Astrocyte (in vitro differentiated cells and primary cell): Measurements from ENCODE around the gene GSG1L.

Experiments
- EZH2 ChIP-seq: IDR thresholded peaks from 2 replicates; pipeline ENCODE4 v1.6.1; 2012; ENCODE audit warnings: mild to moderate bottlenecking, low read length, inconsistent platforms; ENCODE audit not compliant: insufficient read depth
- TF ChIP-seq, protein P1 (sequence below): IDR thresholded peaks from 2 replicates; pipeline ENCODE4 v1.5.1; 2011; ENCODE audit warnings: low read depth, mild to moderate bottlenecking, inconsistent platforms, low read length, moderate library complexity; ENCODE audit not compliant: insufficient read depth

DNA sequence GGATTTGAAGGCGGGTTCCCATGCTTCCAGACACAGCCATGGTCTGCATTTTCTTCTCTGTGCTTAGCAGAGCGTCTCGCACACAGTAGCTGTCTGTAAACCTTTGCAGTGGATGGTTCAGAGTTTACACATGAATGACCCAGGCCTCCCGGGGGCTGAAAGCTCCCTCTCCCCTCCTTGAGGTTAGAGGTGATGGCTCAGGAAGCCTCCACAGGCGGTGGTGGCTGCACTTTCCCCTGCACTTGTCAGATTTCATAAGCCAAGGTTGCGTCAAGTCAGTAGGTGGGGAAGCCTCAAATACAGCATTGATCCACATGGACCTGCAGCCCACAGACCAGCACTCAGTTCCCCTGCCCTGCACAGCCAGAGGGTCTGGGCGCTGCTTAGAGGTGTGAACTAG is 301.7 kb downstream of the GSG1L start:
- TF ChIP-seq, protein P1, sequence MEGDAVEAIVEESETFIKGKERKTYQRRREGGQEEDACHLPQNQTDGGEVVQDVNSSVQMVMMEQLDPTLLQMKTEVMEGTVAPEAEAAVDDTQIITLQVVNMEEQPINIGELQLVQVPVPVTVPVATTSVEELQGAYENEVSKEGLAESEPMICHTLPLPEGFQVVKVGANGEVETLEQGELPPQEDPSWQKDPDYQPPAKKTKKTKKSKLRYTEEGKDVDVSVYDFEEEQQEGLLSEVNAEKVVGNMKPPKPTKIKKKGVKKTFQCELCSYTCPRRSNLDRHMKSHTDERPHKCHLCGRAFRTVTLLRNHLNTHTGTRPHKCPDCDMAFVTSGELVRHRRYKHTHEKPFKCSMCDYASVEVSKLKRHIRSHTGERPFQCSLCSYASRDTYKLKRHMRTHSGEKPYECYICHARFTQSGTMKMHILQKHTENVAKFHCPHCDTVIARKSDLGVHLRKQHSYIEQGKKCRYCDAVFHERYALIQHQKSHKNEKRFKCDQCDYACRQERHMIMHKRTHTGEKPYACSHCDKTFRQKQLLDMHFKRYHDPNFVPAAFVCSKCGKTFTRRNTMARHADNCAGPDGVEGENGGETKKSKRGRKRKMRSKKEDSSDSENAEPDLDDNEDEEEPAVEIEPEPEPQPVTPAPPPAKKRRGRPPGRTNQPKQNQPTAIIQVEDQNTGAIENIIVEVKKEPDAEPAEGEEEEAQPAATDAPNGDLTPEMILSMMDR, result no peak
- no peak for TF ChIP-seq EZH2
